Endothelial cell (in vitro differentiated cells): ENCODE data around the gene CSNK2B. TPM values are rescaled to one million over a fixed set of nuclear protein-coding genes. Genes with fewer than 3 reads are reported as not detected.

Source experiments
- DNase-seq: peaks from one replicate; pipeline ENCODE4 v3.0.0; 2021; ENCODE audit warnings: low spot score
- H3K27ac Mint-ChIP-seq: one replicate; pipeline ENCODE4 v1.8.0; 2021; ENCODE audit warnings: mixed read lengths, inconsistent platforms; ENCODE audit not compliant: unreplicated experiment
- H3K27me3 Mint-ChIP-seq: one replicate; pipeline ENCODE4 v1.8.0; 2021; ENCODE audit warnings: mild to moderate bottlenecking, moderate library complexity, mixed read lengths, inconsistent platforms; ENCODE audit not compliant: unreplicated experiment
- H3K36me3 Mint-ChIP-seq: one replicate; pipeline ENCODE4 v1.8.0; 2021; ENCODE audit warnings: mild to moderate bottlenecking, low read depth, mixed read lengths, inconsistent platforms; ENCODE audit not compliant: unreplicated experiment
- H3K4me1 Mint-ChIP-seq: one replicate; pipeline ENCODE4 v1.8.0; 2021; ENCODE audit warnings: mild to moderate bottlenecking, mixed read lengths, inconsistent platforms; ENCODE audit not compliant: unreplicated experiment
- H3K4me3 Mint-ChIP-seq: one replicate; pipeline ENCODE4 v1.8.0; 2021; ENCODE audit warnings: mild to moderate bottlenecking, mixed read lengths, inconsistent platforms; ENCODE audit not compliant: unreplicated experiment
- H3K9me3 Mint-ChIP-seq: one replicate; pipeline ENCODE4 v1.8.0; 2021; ENCODE audit warnings: mixed read lengths, inconsistent platforms; ENCODE audit not compliant: unreplicated experiment
- CTCF ChIP-seq: fragments of 200-600 bp; sonication (generic); IDR thresholded peaks from one replicate; pipeline ENCODE4 v1.5.0; 2021; ENCODE audit warnings: antibody characterized with exemption; ENCODE audit not compliant: unreplicated experiment
- total RNA-seq: library from RNA; stranded (reverse); fragmentation: NEBNext Ultra II Directional; extraction: Animal tissue kit (Norgen Biotek cat#: 25700); gene quantifications from one replicate; pipeline ENCODE4 v1.2.1, GENCODE V29; 2021; ENCODE audit not compliant: unreplicated experiment

The CSNK2B gene
- total RNA-seq, 1 donor from 2014 or later = 164 TPM

- Mint-ChIP-seq H3K27me3 (peaks cover 13% of the 10 kb centered on the region), H3K4me1 (peaks cover 20% of the 10 kb centered on the region), H3K27ac (no peak overlapping the region), H3K4me3 (peak overlapping the region; percentile 56), H3K36me3 (peaks cover 18% of the 10 kb centered on the region), H3K9me3 (no peaks in the 10 kb centered on the region)
- DNase-seq = no peak
- TF ChIP-seq CTCF = no peak
Measured at GRCh38 chr6:31676904-31677303, 11.0 kb downstream of the CSNK2B start.

- peaks cover 20% of the 10 kb centered on the region for H3K4me1 Mint-ChIP-seq
- no peak for DNase-seq
- peaks cover 13% of the 10 kb centered on the region for H3K27me3 Mint-ChIP-seq
- no peak overlapping the region for H3K27ac Mint-ChIP-seq
- H3K36me3 Mint-ChIP-seq = peaks cover 14% of the 10 kb centered on the region
- peak overlapping the region; percentile 52 for H3K4me3 Mint-ChIP-seq
- no peak for TF ChIP-seq CTCF
- H3K9me3 Mint-ChIP-seq = no peaks in the 10 kb centered on the region
Measured at GRCh38 chr6:31677955-31678354, 12.1 kb downstream of the CSNK2B start.

GRCh38 chr6:31680226-31681134, 14.6 kb downstream of the CSNK2B start, which contains the start of gene LY6G5C:
TSS of gene LY6G5C (minus strand) at chr6:31681067. CDS start at chr6:31680373, 694 bp downstream.
- no peaks in the 10 kb centered on the region for H3K9me3 Mint-ChIP-seq
- peak within 1 kb of the TSS; percentile 84 for H3K4me3 Mint-ChIP-seq
- TF ChIP-seq CTCF = peak; percentile 29
- H3K27ac Mint-ChIP-seq = peak within 1 kb of the TSS; percentile 88
- H3K36me3 Mint-ChIP-seq = peaks cover 15% of the 10 kb centered on the region
- peaks cover 24% of the 10 kb centered on the region for H3K4me1 Mint-ChIP-seq
- peaks cover 13% of the 10 kb centered on the region for H3K27me3 Mint-ChIP-seq
- DNase-seq = peak; percentile 63

GRCh38 chr6:31681135-31681671, 15.3 kb downstream of the CSNK2B start:
- Mint-ChIP-seq H3K27me3 (peaks cover 13% of the 10 kb centered on the region), H3K9me3 (no peaks in the 10 kb centered on the region), H3K27ac (peak overlapping the region; percentile 88), H3K4me3 (peak overlapping the region; percentile 84), H3K36me3 (peaks cover 17% of the 10 kb centered on the region), H3K4me1 (peaks cover 24% of the 10 kb centered on the region)
- TF ChIP-seq CTCF = no peak
- peak; percentile 45 for DNase-seq

GRCh38 chr6:31683591-31683990, 17.7 kb downstream of the CSNK2B start:
- peak overlapping the region; percentile 86 for H3K4me3 Mint-ChIP-seq
- DNase-seq = no peak
- no peak for TF ChIP-seq CTCF
- H3K4me1 Mint-ChIP-seq = peaks cover 20% of the 10 kb centered on the region
- peaks cover 10% of the 10 kb centered on the region for H3K36me3 Mint-ChIP-seq
- no peak overlapping the region for H3K27ac Mint-ChIP-seq
- H3K27me3 Mint-ChIP-seq = peaks cover 11% of the 10 kb centered on the region
- no peaks in the 10 kb centered on the region for H3K9me3 Mint-ChIP-seq
